Measurements from ENCODE around the gene KLHL35. TPM values are rescaled to one million over a fixed set of nuclear protein-coding genes. Genes with fewer than 3 reads are reported as not detected.

KLHL35 gene
- total RNA-seq, 1 experiment from 2014 or later = 0.83 TPM

DNA sequence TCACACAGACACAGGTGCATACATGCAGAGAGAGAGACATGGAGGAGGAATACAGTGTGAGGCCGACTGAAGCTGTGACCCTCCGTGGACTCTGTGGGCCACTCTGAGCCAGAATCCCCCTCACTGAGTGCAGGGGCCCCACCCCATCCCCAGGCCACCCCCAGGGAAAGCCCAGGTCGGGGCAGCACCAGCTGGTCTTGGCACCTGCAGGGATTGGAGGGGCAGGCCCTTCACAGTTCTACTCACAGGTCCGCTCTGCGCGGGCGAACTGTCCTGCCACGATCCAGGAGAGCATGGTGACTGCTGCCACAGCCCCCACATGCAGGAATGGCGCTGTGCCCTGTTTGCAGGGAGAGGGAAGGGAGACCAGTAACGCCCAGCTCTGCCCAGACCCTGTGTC, 16.3 kb upstream of the KLHL35 start:
- no peaks in the 10 kb centered on the region for H3K9me3 Mint-ChIP-seq
- H2BK15ac ChIP-seq (ENCODE audit: low read depth, low read length) = no peak overlapping the region
- no peak overlapping the region for H3K56ac ChIP-seq (ENCODE audit: insufficient read length, low read depth, low read length)
- H2BK5ac ChIP-seq (ENCODE audit: insufficient read length, low read length) = no peak overlapping the region
- no peak overlapping the region for H3K18ac ChIP-seq (ENCODE audit: insufficient read length, low read depth, low read length)
- H3K79me2 ChIP-seq (ENCODE audit: insufficient read depth, low read length) = no peaks in the 10 kb centered on the region
- peaks cover 7% of the 10 kb centered on the region for H3K27me3 Mint-ChIP-seq (ENCODE audit: low read depth)
- no peak overlapping the region for H3K4me2 ChIP-seq (ENCODE audit: insufficient read depth, insufficient read length, low read length)
- no peak overlapping the region for H3T11ph ChIP-seq (ENCODE audit: low read length)
- H2AK5ac ChIP-seq (ENCODE audit: insufficient read length, low read length) = no peak overlapping the region
- no peaks in the 10 kb centered on the region for H3K4me1 ChIP-seq (ENCODE audit: insufficient read depth, low read length)
- H4K91ac ChIP-seq (ENCODE audit: insufficient read length, low read depth, low read length) = no peak overlapping the region
- no peak overlapping the region for H4K8ac ChIP-seq (replicated peaks; ENCODE audit: insufficient read length, low read depth, low read length)
- H3K9ac ChIP-seq (ENCODE audit: extremely low read depth, insufficient read length, low read length) = no peak overlapping the region
- no peaks in the 10 kb centered on the region for H3K27me3 ChIP-seq (ENCODE audit: insufficient read depth, low read length)
- H2BK20ac ChIP-seq (ENCODE audit: low read depth, low read length, poor library complexity, severe bottlenecking) = no peak overlapping the region
- H3K4me1 Mint-ChIP-seq = peaks cover 0 to 6% of the 10 kb centered on the region in 2 experiments; a peak in 1 of 4 replicates
- H3K27ac Mint-ChIP-seq = peak overlapping the region in 1 of 3 experiments; percentile 27; a peak in 1 of 7 replicates
- no peak overlapping the region for H3K14ac ChIP-seq (ENCODE audit: insufficient read depth, low read length)
- H4K20me1 ChIP-seq (ENCODE audit: control insufficient read depth, insufficient read depth, insufficient read length) = no peaks in the 10 kb centered on the region
- H2BK120ac ChIP-seq (ENCODE audit: low read depth, low read length, poor library complexity, severe bottlenecking) = no peak overlapping the region
- no peak overlapping the region for H2AFZ ChIP-seq (ENCODE audit: low read length)
- H2BK12ac ChIP-seq (ENCODE audit: insufficient read length, low read depth, low read length) = no peak overlapping the region
- DNase-seq = no peak
- no peaks in the 10 kb centered on the region for H3K9me3 ChIP-seq (ENCODE audit: control insufficient read depth, low read depth, low read length)
- H4K5ac ChIP-seq (ENCODE audit: insufficient read length, low read depth, low read length) = no peak overlapping the region
- TF ChIP-seq, protein P1, sequence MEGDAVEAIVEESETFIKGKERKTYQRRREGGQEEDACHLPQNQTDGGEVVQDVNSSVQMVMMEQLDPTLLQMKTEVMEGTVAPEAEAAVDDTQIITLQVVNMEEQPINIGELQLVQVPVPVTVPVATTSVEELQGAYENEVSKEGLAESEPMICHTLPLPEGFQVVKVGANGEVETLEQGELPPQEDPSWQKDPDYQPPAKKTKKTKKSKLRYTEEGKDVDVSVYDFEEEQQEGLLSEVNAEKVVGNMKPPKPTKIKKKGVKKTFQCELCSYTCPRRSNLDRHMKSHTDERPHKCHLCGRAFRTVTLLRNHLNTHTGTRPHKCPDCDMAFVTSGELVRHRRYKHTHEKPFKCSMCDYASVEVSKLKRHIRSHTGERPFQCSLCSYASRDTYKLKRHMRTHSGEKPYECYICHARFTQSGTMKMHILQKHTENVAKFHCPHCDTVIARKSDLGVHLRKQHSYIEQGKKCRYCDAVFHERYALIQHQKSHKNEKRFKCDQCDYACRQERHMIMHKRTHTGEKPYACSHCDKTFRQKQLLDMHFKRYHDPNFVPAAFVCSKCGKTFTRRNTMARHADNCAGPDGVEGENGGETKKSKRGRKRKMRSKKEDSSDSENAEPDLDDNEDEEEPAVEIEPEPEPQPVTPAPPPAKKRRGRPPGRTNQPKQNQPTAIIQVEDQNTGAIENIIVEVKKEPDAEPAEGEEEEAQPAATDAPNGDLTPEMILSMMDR (conservative IDR thresholded peaks at IDR 0.05) = no peak
- no peak overlapping the region for H3K27ac ChIP-seq (ENCODE audit: insufficient read length, low read depth, low read length)
- H3K23me2 ChIP-seq (ENCODE audit: insufficient read length, low read depth, low read length, poor library complexity, severe bottlenecking) = no peaks in the 10 kb centered on the region
- WGBS (ENCODE audit: extremely low coverage, insufficient read length, low lambda C conversion rate) = no CpG with 5 or more reads among the region's 10 CpGs
- no peak overlapping the region for H3K23ac ChIP-seq (ENCODE audit: insufficient read length, low read depth, low read length)
- no peaks in the 10 kb centered on the region for H3K79me1 ChIP-seq (ENCODE audit: insufficient read depth, low read depth, low read length, poor library complexity, severe bottlenecking)
- no peaks in the 10 kb centered on the region; a peak in 1 of 7 replicates for H3K36me3 Mint-ChIP-seq (ENCODE audit: insufficient read depth in 1 of 3, low read depth in 3 of 3)
- no peak overlapping the region for H3K4me3 Mint-ChIP-seq
- no peak overlapping the region for H3K4ac ChIP-seq (ENCODE audit: low read depth, low read length)
